GM12878 (cell line): ENCODE results near the gene IGFBP1. TPM values are rescaled to one million over a fixed set of nuclear protein-coding genes. Genes with fewer than 3 reads are reported as not detected.

Source experiments
- ATAC-seq: fragments of 200-7000 bp; cut with Tn5 transposase; 3 replicates; pipeline ENCODE4 v1.9.1; 2020; ENCODE audit warnings: mild to moderate bottlenecking, moderate library complexity
- BruUV-seq: library from RNA; stranded (reverse); fragments of 400-500 nt; replicated peaks from 2 replicates; lab custom pipeline; 2021; lab: Mats Ljungman, UMichigan
- CTCF ChIA-PET: fragments of 300-600 bp; sonication (Branson Sonifier 250); formaldehyde crosslinking; extraction: SDS; loops from one replicate; lab custom pipeline; 2021; ENCODE audit warnings: inconsistent platforms; lab: Yijun Ruan, JAX
- POLR2A ChIA-PET: fragments of 350-600 bp; formaldehyde crosslinking; extraction: SDS; loops from one replicate; lab custom pipeline; 2021; ENCODE audit warnings: inconsistent platforms; lab: Charles Lee
- RAD21 ChIA-PET: fragments of 300-600 bp; sonication (Branson Sonifier 250); formaldehyde crosslinking; loops from one replicate; lab custom pipeline; 2023; ENCODE audit warnings: antibody characterized with exemption; ENCODE audit not compliant: unreplicated experiment; lab: Charles Lee
- SMC1A ChIA-PET: fragments of 300-600 bp; sonication (Branson Sonifier 250); formaldehyde crosslinking; loops from one replicate; lab custom pipeline; 2023; ENCODE audit not compliant: unreplicated experiment, uncharacterized antibody; lab: Charles Lee
- DNase-seq: peaks from one replicate; pipeline ENCODE4 v3.0.0-alpha.2; 2011; ENCODE audit warnings: low read depth, low spot score
- FAIRE-seq: peaks from 3 replicates; lab custom pipeline; 2011; peaks lifted over from hg19 to GRCh38; lab: Jason Lieb, UNC
- H2AFZ ChIP-seq: 2 replicates; pipeline ENCODE4 v1.6.0; 2011; ENCODE audit warnings: low read depth, low read length, control low read depth; ENCODE audit not compliant: control insufficient read depth
- H3K27ac ChIP-seq: 2 replicates; pipeline ENCODE4 v1.5.1; 2011; ENCODE audit warnings: control low read depth; ENCODE audit not compliant: control insufficient read depth, insufficient read depth
- H3K27me3 ChIP-seq, 2 experiments: replicated peaks in 1 of 2; 2 replicates each; pipeline versions ENCODE4 v1.6.0 to v1.6.1; 2011; ENCODE audit warnings: low read length in 1 of 2; ENCODE audit not compliant: control insufficient read depth in 2 of 2, insufficient read depth in 2 of 2
- H3K36me3 ChIP-seq, 2 experiments: 2 replicates each; pipeline ENCODE4 v1.5.1; 2011; ENCODE audit warnings: low read length in 1 of 2; ENCODE audit not compliant: control insufficient read depth in 2 of 2, insufficient read depth in 2 of 2
- H3K4me1 ChIP-seq: 2 replicates; pipeline ENCODE4 v1.6.1; 2011; ENCODE audit warnings: mild to moderate bottlenecking, low read length, moderate library complexity, mixed read lengths; ENCODE audit not compliant: control insufficient read depth, insufficient read depth
- H3K4me2 ChIP-seq: 2 replicates; pipeline ENCODE4 v1.6.0; 2011; ENCODE audit warnings: control low read depth; ENCODE audit not compliant: control insufficient read depth, insufficient read depth
- H3K4me3 ChIP-seq: fragments of 200-600 bp; sonication (generic); 2 replicates; pipeline ENCODE4 v1.5.1; 2016
- H3K79me2 ChIP-seq: 2 replicates; pipeline ENCODE4 v1.6.0; 2011; ENCODE audit warnings: low read length; ENCODE audit not compliant: control insufficient read depth, insufficient read depth
- H3K9ac ChIP-seq: 2 replicates; pipeline ENCODE4 v1.8.0; 2011; ENCODE audit warnings: low read length, control low read depth, mixed read lengths; ENCODE audit not compliant: control insufficient read depth, insufficient read depth
- H3K9me3 ChIP-seq: replicated peaks from 3 replicates; pipeline ENCODE4 v1.5.1; 2011; ENCODE audit warnings: mild to moderate bottlenecking, low read length; ENCODE audit not compliant: control insufficient read depth, insufficient read depth
- H4K20me1 ChIP-seq: 2 replicates; pipeline ENCODE4 v1.6.0; 2011; ENCODE audit not compliant: control insufficient read depth, insufficient read depth
- E2F4 ChIP-seq: IDR thresholded peaks from 2 replicates; pipeline ENCODE4 v1.6.1; 2012; ENCODE audit warnings: low read depth, low read length, improper control_type of control experiment
- E4F1 ChIP-seq: fragments of 450-650 bp; IDR thresholded peaks from 2 replicates; pipeline ENCODE4 v1.6.1; 2018; ENCODE audit warnings: borderline replicate concordance, mild to moderate bottlenecking; ENCODE audit not compliant: partially characterized antibody
- ZNF217 ChIP-seq: fragments of 450-650 bp; IDR thresholded peaks from 2 replicates; pipeline ENCODE4 v1.6.1; 2017; ENCODE audit warnings: antibody characterized with exemption, mild to moderate bottlenecking
- WGBS: methylation state at CpG from one replicate; pipeline ENCODE4 v1.1.6; 2016; ENCODE audit warnings: low lambda C conversion rate; ENCODE audit not compliant: insufficient replicate concordance, insufficient coverage; ENCODE audit errors: missing lambda C conversion rate; 5-methylcytosine and 5-hydroxymethylcytosine counted together
- in situ Hi-C: fragments of 300-500 bp; cut with MboI; formaldehyde crosslinking; loops from 9 replicates; pipeline ENCODE4 v1.14.3; 2018; ENCODE audit warnings: mixed read lengths
- intact Hi-C: fragments of 100-400 bp; cut with micrococcal nuclease; formaldehyde crosslinking; loops from one replicate; pipeline ENCODE4 v1.14.2; 2022; ENCODE audit not compliant: unreplicated experiment
- polyA plus RNA-seq, 11 experiments: library from polyadenylated mRNA; depleted of rRNA in 4 of 11; unstranded in 6 of 11; stranded (reverse) in 5 of 11; fragments of >200 nt; fragmentation: Nextera tagmentation in 4 of 11; fragmentation: Illumina TruSeq in 1 of 11; extraction: Ambion mirVana in 4 of 11; extraction: Trizol in 1 of 11; gene quantifications; 1 replicate in 1 of 11; 2 replicates in 10 of 11; pipeline versions ENCODE4 v1.2.1 to v1.2.3, GENCODE V29; 2011 to 2016; ENCODE audit warnings: inconsistent platforms in 2 of 11, missing spikeins in 2 of 11, low read depth in 1 of 11
- total RNA-seq, 4 experiments: library from RNA; depleted of rRNA in 3 of 4; stranded (reverse); fragments of >200 nt in 3 of 4; fragmentation: Illumina TruSeq in 1 of 4; extraction: Trizol in 1 of 4; gene quantifications; 2 replicates each; pipeline versions ENCODE4 v1.2.1 to v1.2.3, GENCODE V29; 2013 to 2021

Gene IGFBP1
- total and polyA plus RNA-seq, 10 of the 15 experiments (the other 5 are each of a cell fraction or from before 2014, with no cell fraction given): 0.13 TPM; not detected in 9

GRCh38 chr7:45882465-45882810, 5.8 kb upstream of the IGFBP1 start (continued):
- TF ChIP-seq E2F4: no peak
- TF ChIP-seq, all 136 proteins: peak for 0

GRCh38 chr7:45884136-45884535, 4.2 kb upstream of the IGFBP1 start:
- ChIA-PET CTCF (no interaction called here), POLR2A (no interaction called here), SMC1A (no interaction called here), RAD21 (no interaction called here)
- H2AFZ ChIP-seq: no peak overlapping the region
- WGBS: 10% methylated on average over 4 of the region's 4 CpGs
- no peak overlapping the region for H3K27ac ChIP-seq
- H3K9me3 ChIP-seq: no peaks in the 10 kb centered on the region
- DNase-seq: no peak
- in situ Hi-C loops: no loop called here
- H3K79me2 ChIP-seq: no peaks in the 10 kb centered on the region
- H3K36me3 ChIP-seq: no peaks in the 10 kb centered on the region
- H3K9ac ChIP-seq: no peak overlapping the region
- peaks cover 0 to 6% of the 10 kb centered on the region in 2 experiments for H3K27me3 ChIP-seq
- TF ChIP-seq E4F1 (no peak), ZNF217 (no peak)
- H3K4me2 ChIP-seq: no peak overlapping the region
- H3K4me1 ChIP-seq: no peaks in the 10 kb centered on the region
- no peak overlapping the region for H3K4me3 ChIP-seq
- H4K20me1 ChIP-seq: no peaks in the 10 kb centered on the region
- FAIRE-seq: no peak
- ATAC-seq: no peak
- intact Hi-C loops: no loop called here
- no TSS peak for BruUV-seq
